ENCODE data around the gene TBC1D4. TPM values are rescaled to one million over a fixed set of nuclear protein-coding genes. Genes with fewer than 3 reads are reported as not detected.
"Not testable (repeated sequence)": the region's sequence is repeated elsewhere in the genome, so short reads cannot be mapped to it uniquely, and the experiment has no call there.

Gene TBC1D4
- total RNA-seq, 2 experiments from 2014 or later = 8.0 to 10.1 TPM

GRCh38 chr13:75359266-75359665 is 122.7 kb downstream of the TBC1D4 start:
- ChIA-PET POLR2A (no interaction called here), CTCF (interaction anchor here (3.4 kb wide), 1 partner anchor 13 kb away, joined by 17 read pairs; no protein-coding TSS in a partner anchor)
- Mint-ChIP-seq H3K27me3 (no peaks in the 10 kb centered on the region), H3K36me3 (ENCODE audit: low read depth) (no peaks in the 10 kb centered on the region), H3K9me3 (no peaks in the 10 kb centered on the region), H3K27ac (no peak overlapping the region), H3K4me3 (no peak overlapping the region), H3K4me1 (peaks cover 7% of the 10 kb centered on the region)
- no peak for DNase-seq

GRCh38 chr13:75357576-75358289 is 124.2 kb downstream of the TBC1D4 start:
- no peaks in the 10 kb centered on the region for H3K9me3 Mint-ChIP-seq
- H3K27ac Mint-ChIP-seq = no peak overlapping the region
- CTCF ChIA-PET = interaction anchor here (0.8 to 3.4 kb wide), 9 partner anchors 9 to 69 kb away, joined by 3 to 20 read pairs (median 4); no protein-coding TSS in a partner anchor
- peak; percentile 45 for DNase-seq
- H3K4me3 Mint-ChIP-seq = no peak overlapping the region
- H3K4me1 Mint-ChIP-seq = peaks cover 6% of the 10 kb centered on the region
- no peaks in the 10 kb centered on the region for H3K27me3 Mint-ChIP-seq
- H3K36me3 Mint-ChIP-seq (ENCODE audit: low read depth) = no peaks in the 10 kb centered on the region
- POLR2A ChIA-PET = interaction anchor here (0.7 kb wide), 1 partner anchor 31 kb away, joined by 3 read pairs; no protein-coding TSS in a partner anchor

GRCh38 chr13:75356421-75356820 is 125.5 kb downstream of the TBC1D4 start:
- no peak for DNase-seq
- Mint-ChIP-seq H3K9me3 (no peaks in the 10 kb centered on the region), H3K27me3 (no peaks in the 10 kb centered on the region), H3K4me1 (peaks cover 6% of the 10 kb centered on the region), H3K27ac (no peak overlapping the region), H3K36me3 (ENCODE audit: low read depth) (no peaks in the 10 kb centered on the region), H3K4me3 (no peak overlapping the region)
- CTCF ChIA-PET = interaction anchor here (2.0 to 3.4 kb wide), 2 partner anchors 10 to 16 kb away, joined by 17 to 20 read pairs; no protein-coding TSS in a partner anchor
- POLR2A ChIA-PET = no interaction called here

- CTCF ChIA-PET = no interaction called here
- no peak overlapping the region for H3K4me3 Mint-ChIP-seq
Observed at GRCh38 chr13:75355609-75356008, 126.4 kb downstream of the TBC1D4 start.

GRCh38 chr13:75353781-75354193 is 128.2 kb downstream of the TBC1D4 start:
- no peak overlapping the region for H3K27ac Mint-ChIP-seq
- H3K4me3 Mint-ChIP-seq = no peak overlapping the region
- no peak for DNase-seq
- no peaks in the 10 kb centered on the region for H3K36me3 Mint-ChIP-seq (ENCODE audit: low read depth)
- no peaks in the 10 kb centered on the region for H3K27me3 Mint-ChIP-seq
- H3K4me1 Mint-ChIP-seq = peaks cover 6% of the 10 kb centered on the region
- ChIA-PET CTCF (interaction anchor here (1.0 kb wide), 1 partner anchor 19 kb away, joined by 3 read pairs; no protein-coding TSS in a partner anchor), POLR2A (no interaction called here)
- H3K9me3 Mint-ChIP-seq = no peaks in the 10 kb centered on the region

More at GRCh38 chr13:75355609-75356008, 126.4 kb downstream of the TBC1D4 start:
- POLR2A ChIA-PET = no interaction called here
- H3K27me3 Mint-ChIP-seq = no peaks in the 10 kb centered on the region
- no peak overlapping the region for H3K27ac Mint-ChIP-seq
- H3K9me3 Mint-ChIP-seq = no peaks in the 10 kb centered on the region
- peaks cover 6% of the 10 kb centered on the region for H3K4me1 Mint-ChIP-seq
- no peak for DNase-seq
- no peaks in the 10 kb centered on the region for H3K36me3 Mint-ChIP-seq (ENCODE audit: low read depth)

GRCh38 chr13:75352641-75353327 is 129.2 kb downstream of the TBC1D4 start:
- Mint-ChIP-seq H3K4me3 (no peak overlapping the region), H3K27me3 (no peaks in the 10 kb centered on the region), H3K36me3 (ENCODE audit: low read depth) (no peaks in the 10 kb centered on the region), H3K4me1 (peaks cover 4% of the 10 kb centered on the region), H3K9me3 (no peaks in the 10 kb centered on the region), H3K27ac (no peak overlapping the region)
- ChIA-PET CTCF (no interaction called here), POLR2A (no interaction called here)
- no peak for DNase-seq

- H3K36me3 Mint-ChIP-seq (ENCODE audit: low read depth); DNase-seq; H3K27ac Mint-ChIP-seq; H3K9me3 Mint-ChIP-seq; H3K4me3 Mint-ChIP-seq; POLR2A ChIA-PET; H3K27me3 Mint-ChIP-seq; H3K4me1 Mint-ChIP-seq; CTCF ChIA-PET: not testable (repeated sequence)
Observed at GRCh38 chr13:75351538-75351937, 130.4 kb downstream of the TBC1D4 start.

GRCh38 chr13:75347925-75348324 is 134.0 kb downstream of the TBC1D4 start:
- CTCF ChIA-PET = no interaction called here

GRCh38 chr13:75347457-75347856 is 134.5 kb downstream of the TBC1D4 start:
- peaks cover 2% of the 10 kb centered on the region for H3K4me1 Mint-ChIP-seq
- H3K4me3 Mint-ChIP-seq = no peak overlapping the region
- no peak for DNase-seq
- H3K36me3 Mint-ChIP-seq (ENCODE audit: low read depth) = no peaks in the 10 kb centered on the region
- no peak overlapping the region for H3K27ac Mint-ChIP-seq
- ChIA-PET POLR2A (no interaction called here), CTCF (no interaction called here)
- H3K27me3 Mint-ChIP-seq = no peaks in the 10 kb centered on the region
- H3K9me3 Mint-ChIP-seq = no peaks in the 10 kb centered on the region

More at GRCh38 chr13:75347925-75348324, 134.0 kb downstream of the TBC1D4 start:
- DNase-seq = no peak
- Mint-ChIP-seq H3K9me3 (no peaks in the 10 kb centered on the region), H3K4me1 (peaks cover 2% of the 10 kb centered on the region), H3K36me3 (ENCODE audit: low read depth) (no peaks in the 10 kb centered on the region), H3K27me3 (no peaks in the 10 kb centered on the region), H3K27ac (no peak overlapping the region), H3K4me3 (no peak overlapping the region)
- POLR2A ChIA-PET = interaction anchor here (1.0 kb wide), 1 partner anchor 21 kb away, joined by 3 read pairs; no protein-coding TSS in a partner anchor

GRCh38 chr13:75345193-75345592 is 136.8 kb downstream of the TBC1D4 start:
- H3K9me3 Mint-ChIP-seq = no peaks in the 10 kb centered on the region
- no peak overlapping the region for H3K4me3 Mint-ChIP-seq
- no peaks in the 10 kb centered on the region for H3K36me3 Mint-ChIP-seq (ENCODE audit: low read depth)
- no peak for DNase-seq
- ChIA-PET POLR2A (no interaction called here), CTCF (no interaction called here)
- H3K4me1 Mint-ChIP-seq = peaks cover 2% of the 10 kb centered on the region
- H3K27ac Mint-ChIP-seq = no peak overlapping the region
- H3K27me3 Mint-ChIP-seq = no peaks in the 10 kb centered on the region

- Mint-ChIP-seq H3K4me1 (no peaks in the 10 kb centered on the region), H3K9me3 (no peaks in the 10 kb centered on the region), H3K27me3 (no peaks in the 10 kb centered on the region), H3K27ac (no peak overlapping the region), H3K4me3 (no peak overlapping the region), H3K36me3 (ENCODE audit: low read depth) (no peaks in the 10 kb centered on the region)
- ChIA-PET CTCF (no interaction called here), POLR2A (no interaction called here)
- DNase-seq = no peak
Observed at GRCh38 chr13:75341028-75341427, 140.9 kb downstream of the TBC1D4 start.

GRCh38 chr13:75339635-75340374 is 142.2 kb downstream of the TBC1D4 start:
- Mint-ChIP-seq H3K27me3 (peaks cover 3% of the 10 kb centered on the region), H3K27ac (no peak overlapping the region), H3K4me1 (no peaks in the 10 kb centered on the region), H3K9me3 (no peaks in the 10 kb centered on the region), H3K36me3 (ENCODE audit: low read depth) (no peaks in the 10 kb centered on the region), H3K4me3 (no peak overlapping the region)
- ChIA-PET CTCF (interaction anchor here (1.5 kb wide), 1 partner anchor 18 kb away, joined by 4 read pairs; no protein-coding TSS in a partner anchor), POLR2A (no interaction called here)
- DNase-seq = no peak

Measured in activated CD4-positive, alpha-beta memory T cell treated with anti-CD3 and anti-CD28 coated beads, Interleukin-2, amount 10 ng/mL, durations not matched to agents 7 days and 5 days (primary cell).